ENCODE data around the gene GNAO1.

GNAO1 gene

DNA sequence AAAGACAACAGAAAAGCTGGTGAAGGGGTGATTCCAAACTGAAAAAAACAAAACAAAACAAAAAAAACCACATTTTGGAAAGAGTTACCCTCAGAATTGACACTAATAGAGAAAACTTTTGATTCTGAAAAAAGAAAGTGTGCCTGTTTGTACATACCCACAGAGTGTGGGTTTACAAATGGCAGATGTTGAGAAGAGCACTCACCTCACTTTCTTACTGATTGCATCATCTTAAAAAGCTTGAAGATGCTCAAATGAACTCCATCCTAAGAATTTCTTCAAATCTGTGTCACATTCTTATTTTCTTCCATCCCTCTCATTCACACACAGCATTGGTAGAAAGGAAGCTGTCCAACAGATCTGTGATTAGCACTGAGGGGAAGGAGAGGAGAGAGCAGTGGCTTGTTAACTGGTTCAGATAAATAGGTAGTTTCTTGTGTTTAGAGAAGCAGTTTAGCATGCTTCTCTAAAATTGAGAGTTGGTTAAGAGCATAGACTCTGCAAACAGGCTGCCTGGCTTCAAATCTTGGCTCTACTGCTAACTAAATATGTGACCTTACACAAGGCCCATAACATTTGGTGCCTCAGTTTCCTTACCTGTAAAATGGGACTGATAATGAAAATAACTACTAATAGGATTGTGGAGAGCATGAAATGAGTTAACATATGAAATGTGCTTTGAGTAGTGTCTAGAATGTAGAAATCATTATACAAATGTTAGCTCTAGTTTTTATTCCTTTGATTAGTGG lies 6.9 kb downstream of the GNAO1 start:
- DNase-seq (ENCODE audit: low read depth): no peak

DNA sequence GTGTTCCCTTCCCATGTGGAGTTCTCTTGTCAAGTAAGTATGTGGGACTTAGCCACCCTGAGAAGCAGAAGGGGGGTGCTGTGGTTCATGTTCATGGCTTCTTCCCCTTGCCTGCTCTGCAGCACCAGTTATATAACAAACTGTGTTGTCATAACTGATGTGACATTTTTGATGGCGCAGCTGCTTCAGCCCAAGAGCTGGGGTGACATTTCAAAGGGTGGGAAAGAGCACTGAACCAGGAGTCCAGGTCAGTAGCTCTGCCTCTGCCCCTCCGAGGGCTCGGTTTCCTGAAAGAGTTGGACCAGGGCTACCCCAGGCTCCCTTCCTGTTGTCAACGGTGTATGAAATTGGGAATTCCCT lies 7.4 kb downstream of the GNAO1 start:
- DNase-seq (ENCODE audit: low read depth): no peak

DNA sequence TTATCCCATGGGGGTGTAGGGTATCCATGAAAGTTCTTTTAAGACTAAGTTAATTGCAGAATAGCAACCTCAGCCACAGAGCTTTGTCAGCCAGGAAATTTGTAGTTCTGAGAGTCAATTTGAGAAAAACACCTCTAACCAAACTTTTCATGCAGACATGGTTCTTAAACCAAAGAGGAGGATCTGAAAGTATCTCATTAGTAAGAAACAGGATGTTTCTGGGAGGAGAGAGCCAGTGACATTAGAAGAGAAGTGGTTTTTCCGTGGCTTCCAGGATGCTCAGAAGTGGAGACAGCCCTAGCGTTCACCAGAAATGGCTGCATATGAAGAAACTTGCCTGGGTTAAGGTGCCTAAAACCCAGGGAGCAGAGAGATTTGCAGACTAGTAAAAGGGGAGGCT lies 7.9 kb downstream of the GNAO1 start:
- no peak for DNase-seq (ENCODE audit: low read depth)

DNA sequence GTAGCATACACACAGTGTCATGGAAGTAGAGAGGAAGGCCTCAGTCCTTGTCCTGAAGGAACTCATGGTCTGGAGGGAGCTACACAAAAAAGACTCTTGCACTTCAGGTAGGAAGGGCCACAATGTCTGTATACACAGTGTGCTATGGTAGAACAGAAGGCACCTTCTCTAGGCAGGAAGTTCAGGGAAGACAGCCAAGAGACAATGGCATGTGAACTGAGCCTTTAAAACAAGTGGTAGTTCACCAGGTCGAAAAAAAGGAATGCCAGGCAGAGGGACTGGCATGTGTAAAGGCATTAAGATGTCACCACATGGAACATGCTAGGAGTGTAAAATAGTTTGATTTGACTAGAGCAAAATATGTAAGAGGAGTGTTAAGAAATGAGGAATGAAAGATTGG lies 9.7 kb downstream of the GNAO1 start:
- no peak for DNase-seq (ENCODE audit: low read depth)

DNA sequence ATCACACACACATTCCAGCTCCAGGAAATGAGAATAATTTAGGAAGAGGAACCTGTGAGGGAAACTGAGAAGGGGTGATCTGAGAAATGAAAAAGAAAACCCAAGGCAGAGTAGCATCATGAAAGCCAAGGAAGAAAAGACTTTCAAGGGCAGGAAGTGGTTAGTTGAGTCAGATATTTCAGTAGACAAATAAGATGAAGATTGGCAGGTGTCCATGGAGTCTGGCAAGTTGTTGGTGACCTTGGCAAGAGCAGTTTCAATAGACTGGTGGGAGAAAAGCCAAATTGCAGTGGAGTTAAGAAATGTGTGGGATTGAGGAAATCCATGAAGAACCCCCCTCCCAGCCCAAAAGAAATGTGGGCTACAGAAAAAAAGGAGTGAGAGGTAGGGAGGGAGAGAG lies 10.7 kb downstream of the GNAO1 start:
- DNase-seq (ENCODE audit: low read depth): peak; percentile 14

DNA sequence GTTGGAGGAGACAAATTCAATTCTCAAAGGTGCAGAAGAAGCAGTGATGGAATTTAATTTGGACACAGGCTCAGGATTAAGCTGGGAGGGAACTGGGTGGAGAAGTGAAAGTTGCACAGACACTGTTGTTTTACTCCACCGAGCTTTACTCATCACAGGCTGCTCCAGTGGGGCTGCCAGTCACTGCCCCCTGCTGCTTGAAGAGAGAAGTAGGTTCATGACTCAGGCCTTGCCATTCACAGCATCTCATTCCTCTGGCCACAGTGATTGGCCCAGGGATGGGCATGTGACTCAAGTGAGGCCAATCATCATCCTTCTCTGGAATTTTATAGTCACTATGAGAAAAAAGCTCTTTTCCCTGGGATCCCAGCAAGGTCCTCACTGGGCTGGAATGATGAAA lies 11.8 kb downstream of the GNAO1 start:
- DNase-seq (ENCODE audit: low read depth): peak; percentile 30

DNA sequence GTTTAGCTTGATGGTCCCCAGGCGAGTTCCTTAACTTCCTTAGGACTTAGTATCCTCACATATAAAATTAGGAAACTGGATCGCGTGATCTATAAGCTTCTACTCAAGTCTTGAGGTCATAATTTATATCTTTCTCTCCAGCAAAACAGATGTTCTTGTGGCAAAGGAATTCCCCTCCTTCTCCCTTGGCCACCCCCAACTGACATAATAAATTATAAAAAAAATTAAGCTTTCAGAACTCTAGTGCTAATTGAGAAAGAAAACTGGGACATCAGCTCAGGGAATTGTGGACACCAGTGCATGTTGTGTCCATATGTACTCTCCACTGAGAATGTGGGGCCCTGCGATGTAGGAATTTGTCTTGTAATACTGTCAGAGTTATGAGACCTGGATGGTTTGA lies 13.5 kb downstream of the GNAO1 start:
- DNase-seq (ENCODE audit: low read depth): no peak

DNA sequence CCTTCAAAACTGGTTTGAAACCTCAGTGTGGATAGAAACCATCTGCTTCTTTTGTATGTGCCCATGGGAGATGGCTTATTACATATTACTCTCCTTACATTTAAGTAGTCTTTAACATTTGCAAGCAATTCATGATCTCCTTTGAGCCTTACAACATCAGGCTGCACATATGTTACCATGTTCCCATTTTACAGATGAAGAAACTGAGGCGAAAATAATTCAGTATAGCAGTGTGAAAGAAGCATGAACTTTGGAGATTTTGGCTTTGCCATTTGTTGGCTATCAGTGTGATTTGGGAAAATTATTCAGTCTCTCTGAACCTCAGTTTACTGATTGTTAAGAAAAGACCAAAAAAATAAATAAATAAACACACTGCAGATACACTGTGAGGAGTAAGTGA lies 15.7 kb downstream of the GNAO1 start:
- no peak for DNase-seq (ENCODE audit: low read depth)

DNA sequence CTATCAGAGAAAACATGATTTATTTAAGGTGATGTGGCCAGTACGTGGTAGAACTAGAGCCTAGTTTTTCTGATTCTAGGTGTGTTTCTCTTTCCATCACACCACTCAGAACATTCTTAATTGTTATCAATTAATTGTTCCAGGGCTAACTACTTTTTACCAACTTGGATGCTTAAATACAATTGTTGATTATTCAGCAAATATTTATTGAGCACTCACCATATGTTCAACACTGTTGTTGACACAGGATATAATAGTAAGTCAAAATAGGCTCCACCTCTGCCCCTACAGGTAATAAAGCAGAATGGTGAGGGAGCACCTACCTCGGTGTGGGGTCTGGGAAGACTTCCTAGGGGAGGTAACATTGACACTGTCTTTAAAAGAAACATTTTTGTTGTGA lies 16.1 kb downstream of the GNAO1 start:
- no peak for DNase-seq (ENCODE audit: low read depth)

DNA sequence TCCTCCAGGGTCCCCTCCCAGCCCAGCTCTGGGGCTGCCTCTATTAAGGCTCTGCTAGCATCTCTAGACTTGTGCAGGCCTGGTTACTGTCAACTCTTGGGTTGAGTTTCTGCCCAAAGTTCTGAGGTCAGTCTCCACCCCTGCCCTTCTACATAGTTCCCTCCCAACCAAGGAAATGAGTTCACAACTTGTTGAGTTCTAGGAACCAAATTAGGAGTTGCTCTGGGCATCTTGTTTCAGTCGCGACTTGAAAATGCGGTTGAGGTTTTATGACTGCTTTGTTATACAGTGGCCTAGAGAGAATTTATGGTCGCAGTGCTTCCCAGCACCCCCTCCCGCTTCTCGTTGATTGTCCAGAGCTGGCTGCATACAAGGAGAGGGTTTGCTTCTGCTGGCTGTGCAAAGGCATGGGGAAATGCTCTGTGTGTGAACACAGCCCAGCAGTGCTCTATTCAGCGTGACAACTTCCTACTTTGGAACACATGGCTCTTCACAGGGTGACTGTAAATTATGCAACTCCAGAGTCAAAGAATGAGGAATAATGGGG lies 20.2 kb downstream of the GNAO1 start:
- DNase-seq (ENCODE audit: low read depth): no peak

DNA sequence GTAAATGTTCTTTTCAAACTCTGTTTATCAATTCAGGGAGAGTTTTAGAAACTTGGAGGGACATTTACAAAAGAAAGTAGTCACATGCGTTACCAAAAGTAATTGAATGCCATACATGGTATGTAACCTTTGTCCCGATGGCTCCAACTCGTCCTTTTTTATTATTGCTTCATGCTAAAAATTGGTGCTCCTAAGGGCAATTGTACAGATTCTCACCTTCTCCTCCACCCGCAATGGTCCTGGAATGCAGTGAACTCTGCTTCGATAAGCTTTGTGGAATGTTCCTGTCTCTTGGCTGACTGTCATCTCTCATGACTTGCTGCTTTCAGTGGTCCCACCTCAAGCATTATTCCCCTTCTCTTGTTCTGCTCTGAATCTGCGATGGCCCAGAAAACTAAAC lies 20.9 kb downstream of the GNAO1 start:
- no peak for DNase-seq (ENCODE audit: low read depth)

DNA sequence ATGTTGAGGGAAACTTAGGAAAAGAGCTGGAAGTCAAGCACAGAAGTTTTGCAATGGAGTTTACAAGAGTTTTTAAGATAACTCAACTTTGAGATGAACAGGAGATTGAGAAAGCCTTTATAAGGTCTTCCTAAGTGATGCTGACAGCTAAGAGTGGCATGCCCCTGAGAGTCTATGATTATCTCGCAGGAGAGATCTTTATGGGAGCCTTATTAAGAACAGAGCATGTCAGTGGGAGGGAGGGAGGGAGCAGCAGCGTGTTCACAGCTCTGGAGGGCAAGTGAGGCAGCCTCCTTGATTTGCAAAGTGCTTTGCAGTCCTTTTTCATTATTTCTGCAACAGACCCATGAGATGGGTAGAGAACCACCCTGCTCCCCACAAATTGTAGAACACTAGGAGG lies 30.7 kb downstream of the GNAO1 start:
- DNase-seq (ENCODE audit: low read depth): no peak

DNA sequence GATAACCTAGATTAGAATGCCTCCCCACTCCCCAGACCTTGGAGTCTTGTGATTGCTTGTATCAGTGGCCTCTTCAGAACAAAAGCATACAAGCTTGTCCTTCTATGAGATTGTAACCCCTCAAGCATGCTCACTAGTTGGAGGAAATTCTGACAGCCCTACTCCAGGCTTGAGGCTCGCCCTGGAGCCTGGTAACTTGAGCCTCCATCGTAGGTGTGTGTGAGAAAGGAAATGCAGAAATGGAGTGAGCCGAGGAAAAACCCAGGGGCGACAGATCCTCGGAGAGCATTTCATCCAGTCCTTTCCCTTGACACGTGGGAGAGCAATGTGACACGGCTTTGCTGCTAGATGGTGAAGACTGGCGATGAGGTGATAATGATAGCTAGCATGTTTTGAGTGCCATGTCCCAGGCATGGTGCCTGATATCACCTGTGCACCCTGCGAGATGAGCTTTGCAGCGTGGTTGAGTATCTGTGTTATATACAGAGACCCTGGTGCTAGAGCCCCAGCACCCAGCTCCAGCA lies 31.2 kb downstream of the GNAO1 start:
- no peak for DNase-seq (ENCODE audit: low read depth)

DNA sequence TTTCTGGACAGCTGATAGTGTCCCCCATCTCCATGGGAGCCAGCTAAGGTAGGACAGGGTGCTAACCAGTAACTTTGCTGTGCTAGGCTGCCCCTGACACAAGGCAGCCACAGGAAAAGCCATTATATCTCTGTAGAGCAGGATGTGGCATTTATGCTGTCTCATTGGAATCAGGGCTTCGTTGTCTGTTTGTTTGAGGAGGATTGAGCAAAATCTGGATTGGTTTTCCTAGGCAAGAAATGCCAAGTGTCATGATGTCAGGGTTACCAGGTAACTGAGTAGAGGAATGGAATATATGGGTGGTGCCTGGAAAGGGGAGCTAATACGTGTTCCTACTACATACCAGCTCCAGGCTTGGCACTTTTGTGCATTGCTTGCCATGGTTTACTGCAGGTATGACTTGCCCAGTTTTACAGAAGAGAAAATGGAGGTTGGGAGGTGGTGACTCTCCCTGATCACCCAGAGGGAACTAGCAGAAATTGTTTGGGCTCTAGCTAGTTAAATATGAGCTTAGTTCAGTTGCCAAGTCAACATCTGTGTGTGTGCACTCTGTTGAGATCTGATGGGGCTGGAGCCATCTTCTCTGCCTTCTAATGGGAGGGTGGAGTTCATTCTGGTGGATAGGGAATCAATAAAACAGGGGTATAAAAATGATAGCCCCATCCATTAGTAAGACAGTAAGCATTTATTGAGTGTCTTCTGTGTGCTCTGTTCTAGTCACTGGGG lies 33.9 kb downstream of the GNAO1 start:
- no peak for DNase-seq (ENCODE audit: low read depth)

DNA sequence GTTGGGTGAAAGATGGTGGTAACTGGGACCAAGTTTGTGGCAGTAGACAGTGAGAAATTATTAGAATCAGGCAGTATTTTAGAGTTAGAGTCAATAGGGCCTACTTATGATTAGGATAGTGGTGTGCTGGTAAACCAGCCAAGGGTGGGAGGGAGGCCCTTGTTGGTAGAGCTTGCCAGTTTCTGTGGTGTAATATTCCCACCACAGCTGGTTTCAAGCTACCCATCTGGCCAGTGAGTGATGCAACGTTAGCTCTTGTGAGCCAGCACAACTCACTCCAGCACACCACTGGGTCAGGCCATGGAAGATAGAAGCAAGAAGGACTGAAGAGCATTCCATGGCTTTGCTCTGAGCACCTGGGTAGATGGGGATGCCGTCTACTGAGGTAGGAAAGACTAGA lies 34.9 kb downstream of the GNAO1 start:
- no peak for DNase-seq (ENCODE audit: low read depth)

DNA sequence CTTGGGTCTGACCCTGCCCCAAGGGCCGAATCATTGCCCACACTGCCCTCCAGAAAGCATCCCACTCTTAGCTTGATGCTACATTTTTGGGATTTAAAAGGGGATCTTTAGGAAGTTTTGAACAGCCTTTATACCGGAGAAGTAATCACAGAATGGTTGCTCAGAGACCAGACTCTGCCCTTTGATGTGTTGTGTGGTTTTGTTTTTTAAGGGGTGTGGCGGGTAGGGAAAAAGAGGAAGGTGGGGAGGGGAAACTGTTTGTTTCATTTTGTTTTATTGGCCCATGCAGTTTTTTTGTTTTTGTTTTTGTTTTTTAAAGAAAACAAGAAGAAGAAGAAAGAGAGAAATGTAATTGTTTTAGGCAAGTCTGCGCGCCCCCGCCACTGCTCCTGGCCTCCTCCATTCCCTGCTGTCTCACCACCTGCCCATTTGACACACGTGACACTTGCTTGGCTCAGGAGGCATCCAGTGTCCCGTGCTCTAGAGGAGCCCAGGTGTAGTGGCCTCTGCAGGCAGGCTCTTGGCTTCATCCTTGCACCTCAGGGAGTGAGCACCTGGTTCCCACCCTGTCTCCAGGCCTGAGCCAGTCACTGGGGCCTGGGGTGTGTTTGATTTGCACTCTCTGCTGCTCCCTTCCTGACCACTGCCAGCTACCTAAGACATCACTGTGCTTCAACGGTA lies 35.7 kb downstream of the GNAO1 start:
- no peak for DNase-seq (ENCODE audit: low read depth)

DNA sequence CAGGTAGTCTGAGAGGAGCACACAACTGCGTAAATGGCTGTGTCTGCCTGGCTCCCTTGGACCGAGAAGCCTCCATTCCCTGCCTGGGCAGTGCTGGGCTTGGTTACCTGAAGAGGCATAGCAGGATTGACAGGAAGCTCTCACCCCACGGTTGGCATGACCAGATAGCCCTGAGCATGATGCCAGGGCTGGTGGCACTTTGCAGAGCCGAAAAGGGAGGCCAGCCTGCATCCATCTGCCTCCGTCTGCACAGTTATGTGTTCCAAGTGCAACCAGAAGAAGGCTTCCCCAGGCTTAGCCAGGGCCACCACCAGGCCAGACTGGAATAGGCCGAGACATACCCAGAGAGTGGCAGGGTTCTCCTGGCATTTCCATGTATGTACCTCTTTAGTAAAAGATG lies 36.6 kb downstream of the GNAO1 start:
- no peak for DNase-seq (ENCODE audit: low read depth)

DNA sequence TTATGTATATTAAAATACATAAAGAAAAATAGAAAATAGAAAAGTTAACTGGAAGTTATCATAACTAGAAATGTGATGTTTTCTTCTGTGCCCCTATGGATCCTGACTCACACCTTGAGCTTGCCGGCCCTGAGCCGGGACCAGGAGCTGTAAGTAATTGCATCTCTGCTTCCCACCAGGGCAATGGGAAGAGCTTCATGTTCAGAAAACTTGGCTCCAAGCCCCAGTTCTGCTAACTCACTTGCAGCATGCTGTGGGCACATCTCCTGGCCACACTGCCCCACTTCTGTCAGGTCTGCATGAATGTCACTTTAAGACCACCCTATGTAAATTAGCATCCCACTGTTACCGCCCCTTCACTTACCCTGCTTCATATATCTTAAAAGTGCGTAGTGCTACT lies 37.2 kb downstream of the GNAO1 start:
- no peak for DNase-seq (ENCODE audit: low read depth)

DNA sequence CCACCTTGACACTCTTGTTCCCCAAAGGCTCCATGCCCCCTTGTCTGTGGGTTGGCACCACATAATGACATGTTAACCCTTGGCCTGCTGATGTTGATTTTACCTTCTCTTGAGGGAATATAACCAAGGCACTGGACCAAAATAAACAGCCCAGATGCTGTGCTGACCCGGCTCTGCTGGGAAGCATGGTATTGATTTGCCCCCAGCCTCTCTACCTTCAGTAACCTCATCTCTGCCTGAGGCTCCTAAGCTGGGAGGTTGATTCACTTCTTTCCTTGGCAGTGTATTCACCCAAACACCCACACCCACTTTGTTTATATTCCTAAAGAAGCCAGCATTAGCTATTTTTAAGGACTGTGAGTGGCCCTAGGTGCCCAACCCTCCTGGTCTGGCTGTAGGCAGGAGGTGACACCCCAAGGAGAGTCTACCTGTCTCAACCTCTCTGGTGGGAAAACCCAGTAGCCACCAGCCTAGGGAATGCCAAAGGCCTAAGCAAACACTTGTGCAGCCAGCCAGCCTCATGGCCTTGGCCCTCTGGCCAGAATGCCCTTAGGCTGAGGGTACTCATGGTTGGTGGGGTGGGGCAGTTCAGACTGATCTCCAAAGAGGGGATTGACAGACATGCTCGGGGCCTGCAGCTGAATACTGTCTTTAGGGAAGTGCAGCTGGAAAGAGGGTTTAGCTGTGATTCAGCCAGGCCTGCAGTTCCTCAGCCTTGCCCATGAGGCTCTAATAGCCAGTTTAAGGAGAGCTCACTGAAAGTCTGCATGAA lies 42.7 kb downstream of the GNAO1 start:
- DNase-seq (ENCODE audit: low read depth): no peak

DNA sequence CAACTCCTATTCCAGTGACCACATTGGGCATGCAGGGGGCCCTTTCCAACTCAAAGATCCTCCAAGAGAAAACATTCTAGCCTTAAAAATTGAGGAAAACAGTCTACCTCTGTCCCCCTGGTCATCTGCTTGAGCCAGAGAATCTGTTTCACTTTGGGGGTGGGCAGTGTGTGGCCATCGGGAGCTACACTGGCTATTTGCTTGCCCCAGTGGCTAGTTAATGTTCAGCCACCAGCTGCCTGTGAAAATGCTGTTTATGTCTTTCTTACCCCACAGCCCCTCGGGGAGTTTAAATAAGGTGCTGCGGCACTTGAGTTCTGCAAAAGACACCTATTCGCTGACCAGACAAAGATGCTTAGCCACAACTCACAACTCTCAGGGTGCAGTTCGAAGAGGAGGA lies 43.4 kb downstream of the GNAO1 start:
- DNase-seq (ENCODE audit: low read depth): no peak

DNA sequence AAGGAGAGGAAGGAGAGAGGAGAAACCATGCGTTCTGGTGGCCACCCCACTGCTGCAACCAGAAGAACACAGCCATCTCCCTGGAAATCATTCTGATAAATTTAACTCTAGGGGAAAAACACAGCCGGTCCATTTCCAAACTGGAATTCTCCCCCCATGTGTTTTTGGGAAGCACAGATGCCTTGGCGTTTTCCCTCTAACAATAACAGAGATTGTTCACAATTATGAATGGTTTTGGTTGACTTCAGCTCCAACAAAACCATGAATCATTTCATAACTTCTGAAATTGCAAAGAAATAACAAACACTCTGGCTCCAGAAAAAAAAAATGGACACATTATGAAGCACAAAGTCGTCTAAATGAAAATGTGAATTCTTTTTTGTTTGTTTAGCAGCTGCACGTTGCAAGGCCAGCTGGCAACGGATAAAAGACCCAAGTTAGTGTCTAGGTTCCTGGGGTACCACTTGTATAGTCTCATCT lies 46.2 kb downstream of the GNAO1 start:
- DNase-seq (ENCODE audit: low read depth): no peak

DNA sequence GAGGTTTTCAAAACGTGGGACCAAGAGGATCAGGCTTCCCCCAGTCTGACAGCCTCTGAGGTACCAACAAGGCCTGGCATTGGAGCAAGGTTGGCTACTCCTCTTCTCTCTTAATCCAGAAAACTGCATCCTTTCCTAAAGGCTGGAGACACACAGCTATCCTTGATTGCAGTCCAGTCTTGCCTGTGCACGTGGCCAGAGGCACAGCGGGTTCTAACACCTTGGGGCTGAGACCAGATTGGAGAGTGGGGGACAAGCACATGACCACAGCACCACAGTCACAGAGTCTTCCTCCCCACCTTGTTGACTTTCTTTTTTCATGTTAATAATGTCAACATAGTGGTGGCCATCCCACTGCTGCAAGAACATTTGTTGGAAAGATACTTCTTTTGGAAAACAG lies 46.9 kb downstream of the GNAO1 start:
- DNase-seq (ENCODE audit: low read depth): no peak

All from iris pigment epithelial cell (primary cell).